A549 (cell line): ENCODE data around the gene PDZK1IP1. TPM values are rescaled to one million over a fixed set of nuclear protein-coding genes. Genes with fewer than 3 reads are reported as not detected.

ENCODE experiments used
- ATAC-seq, 2 experiments: fragments of 200-7000 bp in 1 of 2; fragments of >200 bp in 1 of 2; cut with Nextera tagmentation in 1 of 2; cut with Tn5 transposase in 1 of 2; 3 replicates each; pipeline versions ENCODE4 v1.8.0 to v1.9.1; 2018 to 2020; ENCODE audit warnings: mild to moderate bottlenecking in 1 of 2, moderate library complexity in 1 of 2
- CTCF ChIA-PET: fragments of 300-600 bp; sonication (Branson Sonifier 250); formaldehyde crosslinking; extraction: SDS; loops from one replicate; lab custom pipeline; 2021; ENCODE audit warnings: antibody characterized with exemption, inconsistent platforms; lab: Yijun Ruan, JAX
- POLR2A ChIA-PET: fragments of 350-600 bp; formaldehyde crosslinking; extraction: SDS; loops from one replicate; lab custom pipeline; 2021; ENCODE audit warnings: antibody characterized with exemption, inconsistent platforms; lab: Yijun Ruan, JAX
- DNase-seq, 2 experiments: peaks; one replicate each; pipeline versions ENCODE4 v3.0.0 to v3.0.0-alpha.2; 2011 to 2016; ENCODE audit warnings: low read depth in 1 of 2, low spot score in 1 of 2
- FAIRE-seq: peaks from 2 replicates; lab custom pipeline; 2011; peaks lifted over from hg19 to GRCh38; lab: Jason Lieb, UNC
- H3K27ac ChIP-seq, 2 experiments: fragments of >200 bp; sonication (Bioruptor Twin); formaldehyde crosslinking; 3 replicates each; pipeline ENCODE4 v1.5.1; 2016 to 2017
- H3K4me1 ChIP-seq: fragments of >200 bp; sonication (Bioruptor Twin); formaldehyde crosslinking; 3 replicates; pipeline ENCODE4 v1.6.1; 2016
- H3K4me2 ChIP-seq: fragments of >200 bp; sonication (Bioruptor Twin); formaldehyde crosslinking; 3 replicates; pipeline ENCODE4 v1.6.1; 2016
- H3K4me3 ChIP-seq: fragments of >200 bp; sonication (Bioruptor Twin); formaldehyde crosslinking; 3 replicates; pipeline ENCODE4 v1.5.1; 2016
- H3K9me3 ChIP-seq: fragments of >200 bp; sonication (Bioruptor Twin); formaldehyde crosslinking; 3 replicates; pipeline ENCODE4 v1.6.1; 2016
- CBX2 ChIP-seq: fragments of 200-600 bp; sonication (generic); IDR thresholded peaks from 2 replicates; pipeline ENCODE4 v1.6.1; 2016; ENCODE audit warnings: low read depth, mild to moderate bottlenecking, borderline replicate concordance
- CBX8 ChIP-seq: fragments of 200-600 bp; sonication (generic); IDR thresholded peaks from 2 replicates; pipeline ENCODE4 v1.6.1; 2016
- CEBPB ChIP-seq, 2 experiments: fragments of >200 bp in 1 of 2; sonication (Bioruptor Twin) in 1 of 2; formaldehyde crosslinking in 1 of 2; IDR thresholded peaks; 2 replicates each; pipeline ENCODE4 v1.6.1; 2012 to 2016
- EP300 ChIP-seq, 2 experiments: fragments of >200 bp; sonication (Bioruptor Twin); formaldehyde crosslinking; IDR thresholded peaks; 2 replicates in 1 of 2; 3 replicates in 1 of 2; pipeline ENCODE4 v1.6.1; 2016 to 2017
- FOSB ChIP-seq: fragments of 250-450 bp; sonication (Bioruptor Pico); IDR thresholded peaks from 2 replicates; pipeline ENCODE4 v1.5.0; 2020; ENCODE audit warnings: mild to moderate bottlenecking, moderate library complexity
- GATA3 ChIP-seq: IDR thresholded peaks from 2 replicates; pipeline ENCODE4 v1.6.1; 2012; ENCODE audit warnings: borderline replicate concordance
- HEYL ChIP-seq: fragments of 250-450 bp; sonication (Bioruptor Pico); IDR thresholded peaks from 2 replicates; pipeline ENCODE4 v1.8.0; 2021; ENCODE audit warnings: mild to moderate bottlenecking, moderate library complexity
- HOXA7 ChIP-seq: fragments of 250-450 bp; sonication (Bioruptor Pico); IDR thresholded peaks from 2 replicates; pipeline ENCODE4 v1.5.0; 2020; ENCODE audit warnings: mild to moderate bottlenecking, moderate library complexity
- HOXB13 ChIP-seq: fragments of 250-450 bp; sonication (Bioruptor Pico); IDR thresholded peaks from 2 replicates; pipeline ENCODE4 v1.5.0; 2020; ENCODE audit warnings: low read depth, mild to moderate bottlenecking, moderate library complexity
- JUNB ChIP-seq: fragments of >200 bp; sonication (Bioruptor Twin); formaldehyde crosslinking; IDR thresholded peaks from 2 replicates; pipeline ENCODE4 v1.6.1; 2016
- NFE2L2 ChIP-seq: fragments of 150-350 bp; conservative IDR thresholded peaks from 2 replicates; pipeline ENCODE4 v1.6.1; 2014; ENCODE audit warnings: low read length
- POLR2A ChIP-seq: IDR thresholded peaks from 2 replicates; pipeline ENCODE4 v1.6.1; 2012; ENCODE audit warnings: mild to moderate bottlenecking, low read length
- RAD21 ChIP-seq, 2 experiments: fragments of >200 bp in 1 of 2; sonication (Bioruptor Twin) in 1 of 2; formaldehyde crosslinking in 1 of 2; IDR thresholded peaks in 1 of 2; conservative IDR thresholded peaks in 1 of 2; 2 replicates in 1 of 2; 3 replicates in 1 of 2; pipeline ENCODE4 v1.6.1; 2012 to 2018; ENCODE audit warnings: inconsistent platforms in 1 of 2
- RFX5 ChIP-seq: fragments of 450-650 bp; IDR thresholded peaks from 2 replicates; pipeline ENCODE4 v1.7.1; 2014; ENCODE audit warnings: antibody characterized with exemption, mild to moderate bottlenecking, moderate library complexity
- RNF2 ChIP-seq: fragments of 200-600 bp; sonication (generic); IDR thresholded peaks from 2 replicates; pipeline ENCODE4 v1.6.1; 2016; ENCODE audit warnings: low read depth, mild to moderate bottlenecking, antibody characterized with exemption, moderate library complexity, borderline replicate concordance
- TP53 ChIP-seq: fragments of 250-450 bp; sonication (Bioruptor Pico); IDR thresholded peaks from 2 replicates; pipeline ENCODE4 v1.5.0; 2021; ENCODE audit warnings: mild to moderate bottlenecking, moderate library complexity
- ZFP36 ChIP-seq: fragments of 450-650 bp; IDR thresholded peaks from 2 replicates; pipeline ENCODE4 v1.6.1; 2014; ENCODE audit warnings: borderline replicate concordance; ENCODE audit not compliant: partially characterized antibody
- WGBS: methylation state at CpG from one replicate; pipeline ENCODE4 v1.1.6; 2017; ENCODE audit errors: missing lambda C conversion rate; 5-methylcytosine and 5-hydroxymethylcytosine counted together
- polyA plus RNA-seq, 4 experiments: library from polyadenylated mRNA; depleted of rRNA in 3 of 4; stranded (reverse); fragments of >200 nt; fragmentation: RNase III in 1 of 4; extraction: RNeasy Plus Mini Kit Qiagen cat#74134 plus additional on column Dnase treatment in 1 of 4; gene quantifications; 2 replicates in 3 of 4; 3 replicates in 1 of 4; pipeline ENCODE4 v1.2.3, GENCODE V29; 2011 to 2017
- TF ChIP-seq, protein P1 (sequence below): IDR thresholded peaks from 2 replicates; pipeline ENCODE4 v1.6.1; 2012
- TF ChIP-seq, protein P2 (sequence below): fragments of 250-450 bp; sonication (Bioruptor Pico); IDR thresholded peaks from 2 replicates; pipeline ENCODE4 v1.5.0; 2021; ENCODE audit warnings: mild to moderate bottlenecking, moderate library complexity, borderline replicate concordance
- TF ChIP-seq, protein P3 (sequence below): IDR thresholded peaks from 2 replicates; pipeline ENCODE4 v1.6.1; 2012
- TF ChIP-seq, protein P4 (sequence below): fragments of >200 bp; sonication (Bioruptor Twin); formaldehyde crosslinking; IDR thresholded peaks from 3 replicates; pipeline ENCODE4 v1.6.1; 2016

The PDZK1IP1 gene
- polyA plus RNA-seq, 2 of the 4 experiments (the other 2 are of a cell fraction): 2.2 to 6.4 TPM

DNA sequence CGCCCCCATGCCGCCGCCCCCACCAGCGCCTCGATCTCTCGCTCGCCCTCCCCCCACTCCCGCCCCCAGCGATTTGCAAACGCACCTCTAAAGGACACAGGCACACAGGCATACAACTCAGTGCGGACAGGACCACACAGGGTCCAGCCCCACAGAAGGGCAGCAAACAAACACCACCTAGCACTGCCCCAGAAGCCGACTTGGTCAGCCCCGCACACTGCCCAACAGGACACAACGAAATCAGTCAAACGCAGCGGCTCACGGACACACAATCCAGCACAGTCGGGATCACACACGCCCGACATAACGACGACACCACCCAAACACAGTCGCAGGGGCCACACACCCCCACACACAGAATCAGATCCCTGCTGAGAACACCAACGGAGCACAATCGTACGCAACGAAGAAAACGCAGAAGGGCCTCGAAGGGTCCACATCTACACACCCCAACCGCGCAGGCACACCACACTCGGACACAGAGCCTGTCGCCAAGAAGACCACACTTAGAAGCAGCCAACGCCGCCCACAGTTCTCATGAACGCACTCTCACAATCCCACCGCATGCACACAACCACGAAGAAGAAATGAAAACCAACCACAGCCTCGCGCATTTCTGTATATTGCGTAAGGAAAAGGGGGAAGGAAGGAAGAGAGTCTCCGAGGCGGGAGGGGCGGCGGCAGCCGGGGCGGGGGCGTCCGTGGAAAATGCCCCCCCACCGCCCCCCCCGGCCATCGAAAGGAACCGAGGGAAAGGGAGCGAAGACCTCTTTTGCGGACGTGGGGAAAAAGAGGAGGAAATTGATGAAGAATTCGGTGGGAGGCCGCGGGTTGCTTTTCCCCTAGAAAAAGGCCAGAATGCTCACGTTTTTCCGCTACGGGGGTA is 41.7 kb upstream of the PDZK1IP1 start:
- POLR2A ChIA-PET: no interaction called here
- H3K4me3 ChIP-seq: peak overlapping the region; percentile 49
- TF ChIP-seq TP53 (no peak), CEBPB (IDR thresholded peaks at IDR 0.05) (peak in 1 of 2 experiments; percentile 51; a peak in 1 of 4 replicates), CBX2 (peak; percentile 70; the same call in 1 of the 2 replicates), CBX8 (peak; percentile 100), RAD21 (conservative IDR thresholded peaks at IDR 0.05 in 1 of 2, IDR thresholded peaks at IDR 0.05 in 1 of 2) (no peak), HOXB13 (CRISPR knock-in tag) (no peak), RNF2 (peak; percentile 100), HOXA7 (CRISPR knock-in tag) (no peak), ZFP36 (peak; percentile 98)
- TF ChIP-seq, protein P1, sequence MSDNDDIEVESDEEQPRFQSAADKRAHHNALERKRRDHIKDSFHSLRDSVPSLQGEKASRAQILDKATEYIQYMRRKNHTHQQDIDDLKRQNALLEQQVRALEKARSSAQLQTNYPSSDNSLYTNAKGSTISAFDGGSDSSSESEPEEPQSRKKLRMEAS: 0 out of 2 replicates have a peak, but pooled peaks have one; percentile 16

DNA sequence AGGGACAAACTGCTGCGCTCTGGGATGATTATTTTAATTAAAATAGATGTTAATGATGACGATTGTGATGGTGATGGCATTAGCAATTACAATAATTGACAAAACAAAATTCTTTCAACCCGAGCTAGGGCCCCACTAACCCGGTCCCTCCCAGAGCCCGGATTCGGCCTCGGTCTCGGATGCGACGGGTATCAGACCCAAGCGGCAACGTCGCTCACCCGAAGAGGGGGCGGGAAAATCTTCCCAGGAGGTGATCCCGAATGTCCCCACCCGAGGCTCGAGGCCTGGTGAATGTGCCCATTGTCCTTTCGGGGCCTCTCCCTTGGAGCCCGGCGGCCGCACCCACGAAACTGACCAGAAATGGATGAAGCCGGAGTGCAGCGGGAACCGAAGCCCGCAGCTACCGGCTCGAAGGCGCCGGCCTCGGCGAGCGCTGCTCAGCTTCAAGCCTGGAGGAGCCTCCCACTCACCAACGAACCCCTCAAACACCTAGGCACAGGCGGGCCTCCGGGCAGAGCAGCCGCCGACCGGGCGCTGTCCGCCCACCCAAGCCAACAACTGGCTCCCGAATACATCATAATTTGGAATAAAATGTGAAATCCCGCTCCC is 41.0 kb upstream of the PDZK1IP1 start:
- Histone ChIP-seq H3K9me3 (no peaks in the 10 kb centered on the region), H3K4me3 (peak overlapping the region; percentile 49; the same call in 2 of the 3 replicates), H3K4me2 (peak overlapping the region; percentile 95), H3K27ac (no peak overlapping the region), H3K4me1 (peaks cover 8% of the 10 kb centered on the region; the same call in 1 of the 3 replicates)
- POLR2A ChIA-PET: no interaction called here
- 59% methylated on average over 14 of the region's 44 CpGs for WGBS
- FAIRE-seq (no peak), DNase-seq (no peak), ATAC-seq (peak in 1 of 2 experiments; percentile 30; a peak in 1 of 6 replicates)
- CTCF ChIA-PET: no interaction called here
- TF ChIP-seq, protein P2, sequence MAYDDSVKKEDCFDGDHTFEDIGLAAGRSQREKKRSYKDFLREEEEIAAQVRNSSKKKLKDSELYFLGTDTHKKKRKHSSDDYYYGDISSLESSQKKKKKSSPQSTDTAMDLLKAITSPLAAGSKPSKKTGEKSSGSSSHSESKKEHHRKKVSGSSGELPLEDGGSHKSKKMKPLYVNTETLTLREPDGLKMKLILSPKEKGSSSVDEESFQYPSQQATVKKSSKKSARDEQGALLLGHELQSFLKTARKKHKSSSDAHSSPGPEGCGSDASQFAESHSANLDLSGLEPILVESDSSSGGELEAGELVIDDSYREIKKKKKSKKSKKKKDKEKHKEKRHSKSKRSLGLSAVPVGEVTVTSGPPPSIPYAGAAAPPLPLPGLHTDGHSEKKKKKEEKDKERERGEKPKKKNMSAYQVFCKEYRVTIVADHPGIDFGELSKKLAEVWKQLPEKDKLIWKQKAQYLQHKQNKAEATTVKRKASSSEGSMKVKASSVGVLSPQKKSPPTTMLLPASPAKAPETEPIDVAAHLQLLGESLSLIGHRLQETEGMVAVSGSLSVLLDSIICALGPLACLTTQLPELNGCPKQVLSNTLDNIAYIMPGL: no peak
- TF ChIP-seq EP300 (IDR thresholded peaks at IDR 0.05): no peak
- no peak for TF ChIP-seq FOSB (CRISPR knock-in tag)
- TF ChIP-seq, protein P3, sequence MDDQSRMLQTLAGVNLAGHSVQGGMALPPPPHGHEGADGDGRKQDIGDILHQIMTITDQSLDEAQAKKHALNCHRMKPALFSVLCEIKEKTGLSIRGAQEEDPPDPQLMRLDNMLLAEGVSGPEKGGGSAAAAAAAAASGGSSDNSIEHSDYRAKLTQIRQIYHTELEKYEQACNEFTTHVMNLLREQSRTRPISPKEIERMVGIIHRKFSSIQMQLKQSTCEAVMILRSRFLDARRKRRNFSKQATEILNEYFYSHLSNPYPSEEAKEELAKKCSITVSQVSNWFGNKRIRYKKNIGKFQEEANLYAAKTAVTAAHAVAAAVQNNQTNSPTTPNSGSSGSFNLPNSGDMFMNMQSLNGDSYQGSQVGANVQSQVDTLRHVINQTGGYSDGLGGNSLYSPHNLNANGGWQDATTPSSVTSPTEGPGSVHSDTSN: no peak
- no peak for TF ChIP-seq HEYL
- TF ChIP-seq GATA3: no peak
- TF ChIP-seq CBX8: no peak
- TF ChIP-seq, protein P4, sequence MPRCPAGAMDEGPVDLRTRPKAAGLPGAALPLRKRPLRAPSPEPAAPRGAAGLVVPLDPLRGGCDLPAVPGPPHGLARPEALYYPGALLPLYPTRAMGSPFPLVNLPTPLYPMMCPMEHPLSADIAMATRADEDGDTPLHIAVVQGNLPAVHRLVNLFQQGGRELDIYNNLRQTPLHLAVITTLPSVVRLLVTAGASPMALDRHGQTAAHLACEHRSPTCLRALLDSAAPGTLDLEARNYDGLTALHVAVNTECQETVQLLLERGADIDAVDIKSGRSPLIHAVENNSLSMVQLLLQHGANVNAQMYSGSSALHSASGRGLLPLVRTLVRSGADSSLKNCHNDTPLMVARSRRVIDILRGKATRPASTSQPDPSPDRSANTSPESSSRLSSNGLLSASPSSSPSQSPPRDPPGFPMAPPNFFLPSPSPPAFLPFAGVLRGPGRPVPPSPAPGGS: no peak
- no peak for TF ChIP-seq RFX5
- no peak for TF ChIP-seq JUNB
- no peak for TF ChIP-seq NFE2L2
- TF ChIP-seq HOXA7 (CRISPR knock-in tag): no peak
- no peak for TF ChIP-seq POLR2A

More for the DNA sequence above, 41.7 kb upstream of the PDZK1IP1 start:
- WGBS: 11% methylated on average over 41 of the region's 62 CpGs
- Histone ChIP-seq H3K4me2 (peak overlapping the region; percentile 95), H3K27ac (peak overlapping the region in 1 of 2 experiments; percentile 39; a peak in 1 of 6 replicates), H3K4me1 (peaks cover 8% of the 10 kb centered on the region; the same call in 1 of the 3 replicates), H3K9me3 (no peaks in the 10 kb centered on the region)
- peak; percentile 22 to 66; a peak in 3 of 6 replicates for ATAC-seq
- FAIRE-seq: no peak
- DNase-seq: peak in 1 of 2 experiments; percentile 17
- CTCF ChIA-PET: no interaction called here
